Adipose tissue (tissue), 3 donors: ENCODE results near the gene PDE4B. TPM values are rescaled to one million over a fixed set of nuclear protein-coding genes. Genes with fewer than 3 reads are reported as not detected.
"Not testable (repeated sequence)": the region's sequence is repeated elsewhere in the genome, so short reads cannot be mapped to it uniquely, and the experiment has no call there.

Source experiments
- H3K27ac ChIP-seq: one replicate; pipeline ENCODE4 v1.5.1; 2013; ENCODE audit warnings: low read depth, low read length
- WGBS, 3 donors: extraction: QIAGEN DNeasy Blood & Tissue Kit; methylation state at CpG; one replicate each; pipeline ENCODE4 v1.1.7; 2013; 5-methylcytosine and 5-hydroxymethylcytosine counted together
- polyA plus RNA-seq, 3 donors: library from polyadenylated mRNA; stranded (reverse); fragments of 200-250 nt; gene quantifications; one replicate each; pipeline ENCODE4 v1.2.3, GENCODE V29; 2013
- donor health status: healthy with polysubstance abuse.
- donor health status: Bipolar disorder and iron deficiency.
- donor health status: healthy.

Gene PDE4B
- polyA plus RNA-seq, 3 donors: 1.3 to 10.0 (median 9.4) TPM

DNA sequence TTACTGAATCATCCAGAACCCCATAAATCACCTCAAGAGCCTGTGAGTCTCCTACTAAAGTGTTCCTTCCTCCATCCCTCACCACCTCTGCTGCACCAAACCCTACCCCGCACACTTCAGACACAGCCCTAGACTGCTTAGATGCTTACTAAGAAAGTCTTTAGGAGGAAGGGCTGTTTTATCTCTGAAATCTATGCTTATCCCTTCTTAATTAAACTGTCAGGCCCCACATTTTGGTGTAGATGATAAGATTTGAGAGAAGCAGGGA is 524.5 kb downstream of the PDE4B start:
- 75 to 96% (median 77%) methylated on average over 1 of the region's 1 CpG for WGBS, 3 donors
- peak overlapping the region; percentile 70 for H3K27ac ChIP-seq

DNA sequence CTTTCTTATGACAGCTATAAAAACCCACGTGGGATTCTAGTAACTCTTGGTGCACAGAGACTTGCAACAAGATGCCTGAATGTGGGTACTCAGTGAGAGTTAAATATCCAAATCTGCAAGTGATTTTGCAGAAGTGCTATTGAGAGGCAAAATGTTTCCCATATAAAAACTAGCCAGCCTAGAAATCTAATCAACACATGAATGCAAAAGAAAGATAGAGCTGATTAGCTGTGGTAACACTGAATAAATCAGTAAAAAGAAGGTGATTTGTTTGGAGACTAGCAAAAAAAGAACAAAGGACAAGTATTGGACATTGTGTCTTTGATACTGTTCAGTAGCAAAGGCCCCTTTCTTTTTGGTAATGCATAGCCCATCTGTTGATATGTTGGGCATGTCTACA is 527.5 kb downstream of the PDE4B start:
- 36 to 65% (median 53%) methylated on average over 1 of the region's 1 CpG for WGBS, 3 donors
- H3K27ac ChIP-seq: no peak overlapping the region

- not testable (repeated sequence) for H3K27ac ChIP-seq
- 47 to 84% (median 55%) methylated on average over 2 of the region's 2 CpGs for WGBS, 3 donors
These were observed 529.8 kb downstream of the PDE4B start for GRCh38 chr1:66322462-66322861.

DNA sequence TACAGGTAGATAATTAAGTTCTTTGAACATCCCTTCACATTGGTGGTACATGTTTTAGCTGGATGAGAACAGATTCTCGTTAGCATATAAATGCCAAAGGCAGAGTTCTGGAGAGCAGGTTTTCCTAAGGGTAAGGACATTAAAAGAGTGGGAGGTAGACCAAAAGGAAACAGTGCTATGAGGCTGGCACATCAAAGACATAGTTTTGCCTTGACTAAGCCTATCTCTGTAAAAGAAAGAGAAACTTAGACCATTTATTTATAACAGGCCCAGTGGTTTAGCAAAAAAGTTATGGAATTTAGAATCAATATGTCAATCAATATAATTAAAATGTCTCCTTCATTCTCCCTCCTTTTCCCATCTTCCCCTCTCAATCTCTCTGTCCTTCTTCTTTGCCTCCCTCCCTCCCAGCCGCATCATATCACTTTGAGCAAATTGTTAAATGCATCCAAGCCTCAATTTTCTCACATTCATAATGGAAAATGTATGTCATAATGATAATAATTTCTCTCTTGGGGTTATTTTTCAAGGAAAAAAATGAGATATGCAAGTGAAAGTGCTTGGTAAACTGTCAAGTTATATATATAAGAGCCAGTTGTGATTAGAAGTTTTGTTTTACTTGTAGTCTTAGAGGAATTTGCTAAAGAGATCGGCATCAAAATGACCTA is 531.4 kb downstream of the PDE4B start:
- 68 to 79% (median 68%) methylated on average over 3 of the region's 3 CpGs for WGBS, 3 donors
- no peak overlapping the region for H3K27ac ChIP-seq

GRCh38 chr1:66325594-66326380 is 533.1 kb downstream of the PDE4B start:
- no peak overlapping the region for H3K27ac ChIP-seq
- WGBS, 3 donors: 78 to 93% (median 83%) methylated on average over 5 of the region's 5 CpGs

DNA sequence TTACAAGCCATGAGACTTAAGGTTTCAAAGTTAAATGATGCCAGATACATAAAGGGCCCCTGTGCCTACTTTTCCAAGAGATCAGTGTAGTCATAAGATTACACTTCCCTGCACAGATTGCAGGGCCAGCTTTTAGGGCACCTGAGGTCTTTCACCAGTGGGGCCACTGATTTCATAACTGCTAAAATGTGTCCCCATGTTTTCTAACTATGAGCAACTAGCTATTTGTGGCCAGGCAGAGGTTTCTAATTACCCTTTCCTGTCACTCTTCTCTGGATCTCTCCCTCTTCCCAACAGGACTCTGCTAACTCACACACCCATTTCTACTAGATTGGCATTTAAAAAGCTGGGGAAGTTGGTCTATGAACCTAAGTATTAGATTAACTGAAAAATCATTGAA is 534.2 kb downstream of the PDE4B start:
- no peak overlapping the region for H3K27ac ChIP-seq

DNA sequence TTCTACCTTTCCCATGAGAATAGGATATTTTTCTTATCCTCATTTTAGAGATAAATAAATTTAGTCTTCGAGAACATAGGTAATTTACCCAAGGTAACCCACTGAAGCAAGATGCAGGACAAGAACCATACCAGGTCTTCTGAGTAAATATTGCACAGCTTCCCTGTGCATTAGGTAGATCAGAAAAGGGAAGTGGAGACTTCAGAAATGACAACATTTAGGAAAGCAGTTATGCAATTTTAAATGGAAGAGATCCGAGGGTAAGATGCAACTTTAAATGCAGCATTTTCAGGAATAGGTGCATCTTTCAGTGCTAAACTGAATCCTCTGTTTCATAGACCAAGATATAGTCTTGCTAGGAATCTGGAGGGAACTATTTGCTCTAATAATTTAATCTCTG is 534.9 kb downstream of the PDE4B start:
- H3K27ac ChIP-seq: no peak overlapping the region
- WGBS, 3 donors: 60 to 76% (median 72%) methylated on average over 2 of the region's 2 CpGs

DNA sequence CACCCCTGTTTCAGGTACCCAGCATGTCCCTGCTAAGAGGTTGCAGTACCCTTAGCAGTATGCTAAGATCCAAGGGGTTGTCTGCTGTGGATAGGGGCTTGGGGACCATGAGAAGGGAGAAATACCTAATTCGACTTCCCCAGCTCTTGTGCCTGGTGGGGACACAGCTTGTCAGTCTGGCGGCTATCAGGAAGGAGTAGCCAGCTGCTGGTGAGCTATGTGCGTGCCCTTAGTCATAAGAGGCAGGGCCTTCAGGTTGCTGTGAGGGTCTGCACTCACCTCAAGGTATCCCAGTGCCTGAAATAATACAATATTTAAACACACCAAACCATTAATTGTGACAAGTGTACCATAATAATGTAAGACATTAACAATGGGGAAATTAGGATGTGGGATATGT is 536.2 kb downstream of the PDE4B start:
- WGBS, 3 donors: 62 to 84% (median 72%) methylated on average over 3 of the region's 3 CpGs
- no peak overlapping the region for H3K27ac ChIP-seq

- WGBS, 3 donors: 41 to 69% (median 44%) methylated on average over 4 of the region's 4 CpGs
- H3K27ac ChIP-seq: no peak overlapping the region
These were observed 538.0 kb downstream of the PDE4B start for GRCh38 chr1:66330722-66331141.

- 0 to 3% (median 1%) methylated on average over 18 of the region's 18 CpGs for WGBS, 3 donors
- H3K27ac ChIP-seq: no peak overlapping the region
These were observed 539.2 kb downstream of the PDE4B start for GRCh38 chr1:66331658-66332547.

- no peak overlapping the region for H3K27ac ChIP-seq
- WGBS, 3 donors: 5 to 17% (median 5%) methylated on average over 2 of the region's 2 CpGs
These were observed 539.8 kb downstream of the PDE4B start for GRCh38 chr1:66332548-66332901.

DNA sequence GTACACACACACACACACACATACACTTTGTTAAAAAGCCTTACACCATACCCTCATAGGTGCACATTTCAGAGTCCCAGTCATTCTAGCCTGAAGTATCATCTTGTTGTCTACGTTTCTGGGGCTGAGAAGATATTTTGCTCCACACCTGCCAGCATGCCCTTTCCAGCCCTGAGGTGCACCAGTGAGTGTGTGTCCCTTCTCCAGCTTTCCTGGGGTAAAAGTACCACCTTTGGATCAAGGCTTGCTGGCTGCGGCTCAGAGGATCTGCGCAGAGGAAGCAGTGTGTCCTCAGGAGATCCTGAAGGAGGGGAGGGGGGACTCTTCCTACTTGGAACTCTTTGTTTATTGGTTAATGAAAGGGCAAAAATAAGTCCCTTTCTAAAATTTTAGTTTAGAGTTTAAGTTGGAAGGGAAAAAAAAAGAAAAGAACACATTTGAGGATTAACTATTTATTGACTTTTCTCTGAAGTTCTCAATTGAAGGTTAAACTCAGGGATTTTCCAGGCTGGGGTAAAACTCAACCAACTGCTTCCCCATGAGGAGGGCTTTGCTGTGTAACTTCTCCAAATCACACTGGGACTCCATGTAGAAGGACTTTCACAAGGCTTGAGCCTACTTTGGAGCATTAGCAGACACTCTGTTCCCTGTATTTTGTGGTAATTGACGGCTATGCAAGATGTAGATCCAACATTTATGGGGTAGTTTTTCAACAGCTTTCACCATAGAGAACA is 540.9 kb downstream of the PDE4B start:
- WGBS, 3 donors: 12 to 50% (median 18%) methylated on average over 4 of the region's 4 CpGs
- no peak overlapping the region for H3K27ac ChIP-seq

- WGBS, 3 donors: 51 to 78% (median 53%) methylated on average over 2 of the region's 2 CpGs
- no peak overlapping the region for H3K27ac ChIP-seq
These were observed 541.6 kb downstream of the PDE4B start for GRCh38 chr1:66334318-66334717.

DNA sequence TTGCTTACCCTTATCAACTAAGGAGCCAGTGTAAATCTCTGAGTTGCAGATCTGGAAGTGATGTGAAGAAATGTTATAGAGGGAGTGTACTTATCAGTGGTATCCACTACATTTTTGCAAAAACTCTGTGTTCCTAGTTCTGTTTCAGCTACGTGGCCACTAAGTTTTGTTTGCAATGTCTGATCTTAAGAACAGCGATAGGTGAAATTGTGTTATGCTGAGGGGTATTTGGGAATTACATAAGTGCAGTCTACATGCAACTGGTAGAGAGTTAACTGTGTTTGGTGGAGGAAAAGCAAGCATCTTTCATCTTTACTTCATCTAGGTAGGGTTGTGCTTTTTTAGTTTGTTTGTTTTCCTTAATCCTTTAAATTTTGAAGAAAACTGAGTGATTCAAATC is 542.4 kb downstream of the PDE4B start:
- H3K27ac ChIP-seq: no peak overlapping the region
- 57 to 78% (median 58%) methylated on average over 2 of the region's 2 CpGs for WGBS, 3 donors

DNA sequence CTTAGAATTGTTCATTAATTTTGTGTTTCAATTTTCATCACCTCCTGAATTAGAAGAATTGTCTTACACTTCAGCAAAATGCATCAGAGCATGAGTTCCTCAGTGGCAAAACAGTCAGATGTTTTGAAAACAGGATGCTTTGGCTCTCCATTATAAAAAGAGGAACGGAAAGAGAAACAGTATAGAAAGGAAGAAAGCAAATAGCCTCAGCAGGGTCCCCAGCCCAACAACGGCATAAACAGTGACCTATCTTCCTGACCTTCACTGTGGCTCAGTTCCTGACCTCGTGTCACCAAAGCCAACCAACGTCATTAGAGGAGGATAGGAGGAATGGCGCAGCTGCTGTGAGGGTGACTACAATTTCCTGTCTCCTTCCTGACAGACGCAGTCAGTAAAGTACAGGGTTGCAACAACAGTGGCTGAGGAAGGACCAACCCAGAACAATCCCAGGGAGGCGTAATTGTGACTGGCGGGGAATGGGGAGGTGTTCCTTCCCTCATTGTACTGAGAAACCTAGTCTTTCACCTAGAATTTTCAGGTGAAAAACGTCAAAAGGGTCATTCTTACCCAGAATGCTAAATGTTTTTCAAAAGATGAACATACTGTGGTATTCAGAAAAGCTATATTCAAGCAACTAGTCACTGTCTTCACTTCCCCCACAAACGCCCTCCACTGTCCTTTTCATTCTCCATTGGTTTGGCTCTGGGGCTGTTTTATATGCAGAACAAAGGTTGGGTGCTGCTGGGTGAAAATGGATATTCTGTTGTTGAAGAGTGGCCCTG is 543.4 kb downstream of the PDE4B start:
- 27 to 53% (median 32%) methylated on average over 10 of the region's 10 CpGs for WGBS, 3 donors
- peak overlapping the region; percentile 49 for H3K27ac ChIP-seq

DNA sequence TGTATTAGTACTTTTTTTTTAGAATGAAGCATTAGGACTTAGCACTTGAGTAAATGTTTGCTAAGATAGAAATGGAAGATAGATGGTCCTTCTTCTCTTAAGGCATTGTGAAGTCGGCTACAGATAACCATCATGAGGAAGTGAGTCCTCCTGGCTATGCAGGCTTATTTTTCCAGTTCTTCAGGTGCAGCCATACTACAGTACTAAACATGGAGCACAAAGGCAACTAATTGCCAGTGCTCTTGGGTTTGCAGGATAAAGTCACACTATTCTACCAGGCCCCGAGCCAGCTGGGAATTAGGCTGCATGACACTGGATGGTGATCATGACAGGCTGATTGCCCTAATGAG is 543.9 kb downstream of the PDE4B start:
- peak overlapping the region; percentile 49 for H3K27ac ChIP-seq
- 68 to 80% (median 74%) methylated on average over 2 of the region's 2 CpGs for WGBS, 3 donors

- no peak overlapping the region for H3K27ac ChIP-seq
- 67 to 85% (median 76%) methylated on average over 5 of the region's 5 CpGs for WGBS, 3 donors
These were observed 544.6 kb downstream of the PDE4B start for GRCh38 chr1:66337249-66337648.

DNA sequence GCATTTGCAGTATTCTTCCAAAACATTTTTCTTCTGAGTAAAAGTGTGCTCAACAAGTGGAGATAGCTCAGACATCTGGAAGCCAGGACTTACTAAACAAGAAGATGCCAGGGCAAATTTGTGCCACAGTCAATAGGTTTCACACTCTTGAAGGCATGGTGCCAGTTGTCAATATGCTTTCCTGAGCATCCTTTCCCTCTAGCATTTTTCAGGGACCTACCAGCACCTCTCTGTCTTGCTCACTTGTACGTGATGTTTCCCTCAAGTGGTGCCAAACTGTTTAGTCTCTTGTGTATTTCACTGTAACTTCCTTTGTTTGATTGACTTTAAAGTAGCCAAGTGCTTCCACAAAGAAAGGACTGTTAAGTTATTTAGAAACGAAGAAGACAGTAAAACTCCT is 547.2 kb downstream of the PDE4B start:
- H3K27ac ChIP-seq: no peak overlapping the region
- WGBS, 3 donors: 24 to 46% (median 24%) methylated on average over 2 of the region's 2 CpGs
